HG02852 (cell line): ENCODE data around the gene HDAC9.

Source experiments
- ATAC-seq: cut with Tn5 transposase; IDR thresholded peaks from one replicate; pipeline ENCODE4 v1.9.1; 2021; ENCODE audit warnings: mild to moderate bottlenecking, moderate library complexity; ENCODE audit not compliant: unreplicated experiment

The HDAC9 gene

DNA sequence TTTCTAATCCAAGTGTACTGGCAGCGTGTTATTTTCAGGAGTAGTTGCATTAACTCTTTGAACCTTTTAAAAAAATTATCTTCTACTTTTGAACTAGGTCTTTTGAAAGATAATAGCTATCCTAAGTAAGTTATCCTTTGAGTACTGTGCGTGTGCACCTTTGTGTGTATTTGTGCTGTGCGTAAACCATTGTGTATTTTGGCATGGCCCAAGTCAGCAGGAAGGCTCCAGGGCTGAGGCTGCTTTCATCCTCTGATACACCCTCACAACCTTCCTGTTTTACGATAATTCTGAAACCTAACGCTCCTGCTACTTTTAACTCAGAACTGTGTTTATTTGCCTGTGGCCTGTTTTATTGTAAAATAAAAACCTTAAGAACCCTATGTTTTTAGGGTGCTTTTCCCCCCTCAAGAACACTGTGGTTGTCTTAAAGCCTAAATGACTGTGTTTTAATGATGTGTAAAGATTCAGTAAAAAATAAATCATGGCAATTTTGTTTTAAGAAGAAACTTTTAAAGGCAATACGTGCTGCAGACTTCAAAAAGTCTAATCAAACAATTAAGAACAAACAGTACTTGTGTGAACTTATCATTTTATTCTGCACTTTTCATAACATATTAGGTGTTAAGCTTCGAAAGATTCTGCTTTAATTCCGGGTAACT, 57.5 kb downstream of the HDAC9 start:
- ATAC-seq: peak; percentile 65

GRCh38 chr7:18553605-18554003, 58.1 kb downstream of the HDAC9 start:
- ATAC-seq: no peak

DNA sequence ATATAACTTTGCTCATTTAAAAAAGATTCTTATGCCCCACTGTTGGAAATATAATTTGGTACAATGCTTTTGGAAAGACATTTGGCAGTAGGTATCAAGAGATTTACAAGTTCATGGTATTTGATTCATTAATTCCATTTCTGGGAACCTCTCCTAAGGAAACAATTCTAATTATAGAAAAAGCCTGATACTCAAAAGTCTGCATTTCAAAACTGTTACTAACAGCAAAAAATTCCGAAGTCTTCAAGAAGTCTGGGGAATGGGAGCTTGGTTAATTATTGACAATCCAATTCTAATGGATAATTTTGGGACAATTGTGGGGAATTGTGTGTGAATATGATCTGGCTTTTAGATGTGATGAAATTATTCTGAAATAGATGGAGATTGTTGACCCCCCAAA, 59.6 kb downstream of the HDAC9 start:
- no peak for ATAC-seq

DNA sequence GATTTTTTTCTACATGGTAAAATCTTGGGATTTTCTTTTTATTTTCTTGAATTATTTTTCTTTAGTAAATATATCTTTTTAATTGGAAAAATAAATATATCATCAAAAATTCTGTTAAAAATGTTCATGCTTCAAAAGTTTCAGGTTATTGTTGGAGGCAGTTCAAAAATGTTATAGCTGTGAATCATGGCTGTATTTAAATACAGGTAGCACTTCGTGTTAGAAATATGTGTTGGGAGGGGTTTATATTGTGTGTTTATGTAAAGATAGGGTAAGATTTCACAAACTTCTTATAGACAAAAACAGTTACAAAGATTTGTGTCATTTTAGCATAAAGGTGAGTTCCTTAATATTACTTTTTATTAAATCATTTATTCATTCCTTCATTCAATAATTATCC, 60.4 kb downstream of the HDAC9 start:
- ATAC-seq: no peak

DNA sequence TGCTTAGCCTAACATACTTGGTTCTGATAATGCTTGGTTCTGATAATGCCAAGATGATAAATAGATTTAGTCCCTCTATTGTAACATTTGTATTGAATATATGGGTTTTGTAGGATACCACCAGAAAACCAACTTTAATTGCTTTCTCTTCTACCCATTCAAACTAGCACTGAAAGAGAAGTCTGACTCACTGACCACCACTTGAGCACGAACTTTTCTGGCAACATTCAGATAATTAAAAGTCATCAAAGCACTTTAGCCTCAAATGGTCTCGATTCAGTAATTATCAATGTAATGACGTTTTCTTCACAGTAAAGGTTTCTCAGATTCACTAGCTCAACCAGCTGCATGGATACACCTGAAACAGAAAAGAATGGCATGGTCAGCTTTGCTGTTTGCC, 63.0 kb downstream of the HDAC9 start:
- no peak for ATAC-seq

GRCh38 chr7:18558910-18559309, 63.4 kb downstream of the HDAC9 start:
- no peak for ATAC-seq

GRCh38 chr7:18559756-18560155, 64.2 kb downstream of the HDAC9 start:
- no peak for ATAC-seq

- ATAC-seq: no peak
Measured at GRCh38 chr7:18564779-18565178, 69.2 kb downstream of the HDAC9 start.

DNA sequence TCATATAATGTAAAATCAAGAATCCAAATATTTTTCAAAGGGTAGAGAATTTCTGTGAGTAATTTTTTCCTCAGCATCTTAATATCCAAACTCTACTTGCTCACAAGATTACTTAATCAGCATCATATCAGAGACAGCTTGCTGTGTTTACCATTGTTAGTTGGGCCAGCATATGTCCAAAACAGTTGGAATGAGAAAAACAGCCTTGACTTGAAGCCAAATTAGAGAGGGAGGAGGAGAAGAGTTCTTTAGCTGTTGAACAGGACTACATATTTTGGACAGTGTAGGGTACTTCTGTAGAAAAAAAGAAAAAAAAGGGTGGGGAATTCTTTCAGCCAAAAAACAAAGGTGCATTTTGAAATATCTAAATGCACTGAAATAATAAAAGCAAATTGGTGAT, 69.8 kb downstream of the HDAC9 start:
- no peak for ATAC-seq

- no peak for ATAC-seq
Measured at GRCh38 chr7:18566205-18566604, 70.7 kb downstream of the HDAC9 start.

DNA sequence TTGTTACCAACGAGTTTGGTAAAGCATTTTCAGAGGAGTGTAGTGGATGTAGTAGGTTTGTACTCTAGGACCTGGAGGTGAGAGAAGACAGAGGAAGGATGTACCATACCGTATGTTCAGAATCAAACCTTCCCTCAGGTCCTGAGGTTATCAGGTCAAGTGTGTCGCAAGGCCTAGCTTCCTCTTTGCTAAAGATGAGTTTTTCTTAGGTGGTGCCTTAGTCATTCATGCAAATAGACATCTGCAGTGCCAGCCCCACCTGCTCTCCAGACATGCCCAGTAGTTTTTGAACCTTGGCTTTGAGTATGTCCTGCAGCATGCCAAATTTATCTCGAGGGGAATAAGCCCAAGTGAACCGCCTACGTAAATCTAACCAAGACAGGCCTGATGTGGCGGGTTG, 71.3 kb downstream of the HDAC9 start:
- peak; percentile 97 for ATAC-seq

DNA sequence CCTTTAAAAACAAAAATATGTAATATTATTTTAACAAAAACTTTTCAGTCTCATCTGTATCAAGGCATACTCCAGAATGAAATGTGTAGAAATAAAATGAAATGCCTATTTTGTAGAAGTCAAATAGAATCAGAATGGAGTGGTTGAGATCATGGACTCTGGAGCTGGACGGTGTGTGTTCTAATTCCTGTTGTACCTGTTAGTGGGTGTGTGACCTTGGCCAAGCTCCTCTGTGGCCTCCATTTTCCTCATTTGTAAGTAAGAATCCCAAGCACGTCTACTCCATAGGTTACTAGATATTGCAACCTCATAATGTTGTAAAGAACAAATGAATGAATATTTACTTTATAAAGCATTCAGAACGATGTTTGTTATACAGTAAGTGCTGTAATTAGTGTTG, 74.9 kb downstream of the HDAC9 start:
- ATAC-seq: no peak

DNA sequence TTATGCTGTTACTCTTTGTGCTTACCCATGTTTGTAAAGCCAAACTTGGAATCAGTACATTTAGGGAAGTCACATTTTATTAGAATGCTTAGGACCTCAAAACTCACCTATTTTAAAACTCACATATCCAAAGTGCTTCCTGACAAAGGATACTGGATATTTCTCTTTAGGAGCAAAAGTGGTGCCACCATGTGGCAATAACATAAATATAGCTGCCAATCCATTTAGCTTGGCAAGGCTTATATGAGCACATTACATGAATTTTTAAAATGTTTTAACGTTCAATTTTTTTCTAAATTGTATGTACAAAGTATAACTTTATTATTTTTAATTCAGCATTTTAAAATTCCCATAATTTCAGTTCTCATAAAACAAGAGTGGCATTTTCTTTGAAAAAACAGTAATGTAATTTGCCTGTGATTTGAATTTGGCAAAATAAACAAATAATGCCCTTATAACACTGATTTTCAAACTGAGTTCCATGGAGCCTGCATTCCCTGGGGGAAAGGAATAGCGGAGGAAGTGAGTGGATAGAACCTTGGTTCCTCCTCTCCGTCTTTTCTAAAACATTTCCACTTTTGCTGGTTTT, 75.4 kb downstream of the HDAC9 start:
- ATAC-seq: no peak

DNA sequence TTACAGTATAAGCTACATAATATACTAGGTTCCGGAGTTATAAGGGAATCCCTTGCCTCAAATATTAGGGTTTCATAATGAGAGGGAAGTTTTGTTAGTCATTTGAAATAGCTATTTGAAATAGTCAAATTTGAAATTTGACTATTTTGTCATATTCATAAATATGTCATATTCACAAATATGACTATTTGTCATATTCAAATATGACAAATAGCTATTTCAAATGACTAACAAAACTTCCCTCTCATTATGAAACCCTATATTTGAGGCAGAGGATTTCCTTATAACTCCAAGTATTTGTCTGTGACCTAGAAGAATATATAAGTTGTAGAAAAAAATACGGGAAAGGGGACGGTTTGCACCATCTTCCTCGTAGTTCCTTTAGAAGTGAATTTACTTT, 76.6 kb downstream of the HDAC9 start:
- no peak for ATAC-seq

- no peak for ATAC-seq
Measured at GRCh38 chr7:18572885-18573284, 77.3 kb downstream of the HDAC9 start.

GRCh38 chr7:18573410-18574234, 78.1 kb downstream of the HDAC9 start:
- no peak for ATAC-seq

GRCh38 chr7:18574235-18574540, 78.6 kb downstream of the HDAC9 start:
- ATAC-seq: no peak

DNA sequence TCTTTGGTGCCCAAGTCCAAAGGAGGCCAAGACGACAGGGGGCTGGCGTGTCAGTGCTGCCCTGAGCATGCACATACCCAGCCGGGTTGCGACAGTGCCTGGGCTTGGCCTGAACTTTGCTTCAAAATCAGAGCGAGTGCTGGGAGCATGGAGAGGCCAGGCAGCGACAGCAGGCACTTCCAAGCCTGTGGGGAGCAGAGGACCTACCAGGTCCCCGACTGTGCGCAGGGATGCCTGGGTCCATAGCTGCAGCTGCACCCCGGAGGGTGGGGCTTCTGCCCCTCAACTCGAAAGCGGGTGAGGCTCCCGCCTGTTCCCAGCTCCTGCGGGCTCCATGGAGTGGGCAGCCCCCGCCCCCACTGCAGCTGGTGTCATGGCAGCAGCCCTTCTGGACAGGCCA, 79.1 kb downstream of the HDAC9 start:
- ATAC-seq: no peak

GRCh38 chr7:18575622-18576572, 80.3 kb downstream of the HDAC9 start:
- no peak for ATAC-seq

GRCh38 chr7:18577096-18577771, 81.7 kb downstream of the HDAC9 start:
- no peak for ATAC-seq

GRCh38 chr7:18579698-18580097, 84.1 kb downstream of the HDAC9 start:
- no peak for ATAC-seq
